ENCODE results near the gene UQCC2. TPM values are rescaled to one million over a fixed set of nuclear protein-coding genes. Genes with fewer than 3 reads are reported as not detected.

The UQCC2 gene
- total and polyA plus RNA-seq, 2 of the 8 experiments (the other 6 are each of a cell fraction or from before 2014, with no cell fraction given): 52.1 to 104 TPM

DNA sequence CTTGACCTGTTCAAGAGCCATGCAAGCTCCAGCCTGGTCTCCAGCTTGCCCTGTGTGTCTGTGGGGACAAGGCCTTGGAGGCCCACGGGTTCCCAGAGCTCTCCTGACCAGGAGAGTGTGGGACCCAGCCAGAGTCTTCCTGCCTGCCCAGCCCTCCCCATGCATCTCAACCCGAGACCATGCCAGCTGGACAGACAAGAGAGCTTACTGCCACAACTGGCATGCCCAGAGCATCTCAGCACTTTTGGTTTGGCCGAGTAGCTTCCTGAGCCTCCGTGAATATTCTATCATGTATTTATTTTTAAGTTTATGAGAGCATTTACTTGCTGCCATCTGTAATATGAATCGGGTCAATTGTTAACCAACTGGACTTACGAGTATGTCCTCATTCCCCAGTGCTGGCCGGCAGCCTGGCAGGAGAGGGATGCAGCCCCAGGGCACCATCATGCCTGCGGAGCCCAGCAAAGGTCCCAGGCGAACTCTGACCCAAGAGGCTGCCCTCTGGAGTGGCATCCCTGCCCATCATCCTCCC lies 20.3 kb upstream of the UQCC2 start (continued):
- no peak for TF ChIP-seq CBX8 (IDR thresholded peaks at IDR 0.05; ENCODE audit: borderline replicate concordance, low read depth, low read length)
- no peak for TF ChIP-seq SIRT6 (IDR thresholded peaks at IDR 0.05; ENCODE audit: low read length)
- no peak for TF ChIP-seq NRF1 (IDR thresholded peaks at IDR 0.05; ENCODE audit: low read depth, low read length)
- TF ChIP-seq CTBP2 (IDR thresholded peaks at IDR 0.05; ENCODE audit: borderline replicate concordance, insufficient read depth, insufficient read length, low read length): no peak
